Measurements from ENCODE around the gene SPP1. TPM values are rescaled to one million over a fixed set of nuclear protein-coding genes. Genes with fewer than 3 reads are reported as not detected.

The SPP1 gene
- total RNA-seq, 3 donors from 2014 or later = 1.4 to 27.6 (median 3.0) TPM

DNA sequence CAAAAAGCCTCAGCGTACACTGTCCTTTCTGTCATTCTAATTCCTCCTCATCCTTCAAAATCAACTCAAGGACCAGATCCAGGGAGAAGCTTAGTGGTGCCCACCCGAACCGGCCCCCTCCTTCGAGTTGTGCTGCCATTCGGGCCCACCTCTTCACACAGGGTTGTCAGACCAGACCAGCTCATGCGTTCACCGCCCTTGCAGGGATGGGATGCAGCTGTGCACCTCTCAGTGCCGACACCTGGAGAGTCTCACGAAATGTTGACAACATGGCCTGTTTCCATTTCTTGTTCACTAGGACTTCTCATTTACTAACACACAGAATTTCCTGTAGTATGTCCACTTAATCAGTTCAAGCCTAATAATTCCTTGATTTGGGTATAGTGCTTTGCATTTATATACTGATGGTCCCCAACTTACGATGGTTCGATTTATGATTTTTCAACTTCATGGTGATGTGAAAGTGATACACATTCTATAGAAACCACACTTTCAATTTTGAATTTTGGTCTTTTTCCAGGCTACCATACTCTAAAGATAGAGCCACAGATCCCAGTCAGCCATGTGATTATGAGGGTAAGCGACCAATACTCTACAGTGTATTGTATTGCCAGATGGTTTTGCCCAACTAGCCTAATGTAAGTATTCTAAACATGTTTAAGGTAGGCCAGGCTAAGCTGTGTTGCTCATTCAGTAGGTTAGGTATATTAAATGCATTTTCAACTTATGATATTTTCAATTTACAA is 55.2 kb downstream of the SPP1 start:
- intact Hi-C loops (cut with DNase I, micrococcal nuclease) = loop anchor here in 1 of 2 donors (5.0 kb wide), 1 partner anchor 182 kb away; no protein-coding TSS in a partner anchor

More for the DNA sequence above, 55.2 kb downstream of the SPP1 start:
- H3K9me3 ChIP-seq = peaks cover 4% of the 10 kb centered on the region
- H3K36me3 ChIP-seq (ENCODE audit: low read depth) = no peaks in the 10 kb centered on the region
- TF ChIP-seq, protein P1, sequence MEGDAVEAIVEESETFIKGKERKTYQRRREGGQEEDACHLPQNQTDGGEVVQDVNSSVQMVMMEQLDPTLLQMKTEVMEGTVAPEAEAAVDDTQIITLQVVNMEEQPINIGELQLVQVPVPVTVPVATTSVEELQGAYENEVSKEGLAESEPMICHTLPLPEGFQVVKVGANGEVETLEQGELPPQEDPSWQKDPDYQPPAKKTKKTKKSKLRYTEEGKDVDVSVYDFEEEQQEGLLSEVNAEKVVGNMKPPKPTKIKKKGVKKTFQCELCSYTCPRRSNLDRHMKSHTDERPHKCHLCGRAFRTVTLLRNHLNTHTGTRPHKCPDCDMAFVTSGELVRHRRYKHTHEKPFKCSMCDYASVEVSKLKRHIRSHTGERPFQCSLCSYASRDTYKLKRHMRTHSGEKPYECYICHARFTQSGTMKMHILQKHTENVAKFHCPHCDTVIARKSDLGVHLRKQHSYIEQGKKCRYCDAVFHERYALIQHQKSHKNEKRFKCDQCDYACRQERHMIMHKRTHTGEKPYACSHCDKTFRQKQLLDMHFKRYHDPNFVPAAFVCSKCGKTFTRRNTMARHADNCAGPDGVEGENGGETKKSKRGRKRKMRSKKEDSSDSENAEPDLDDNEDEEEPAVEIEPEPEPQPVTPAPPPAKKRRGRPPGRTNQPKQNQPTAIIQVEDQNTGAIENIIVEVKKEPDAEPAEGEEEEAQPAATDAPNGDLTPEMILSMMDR (IDR thresholded peaks at IDR 0.05) = no peak
- H3K4me1 ChIP-seq (ENCODE audit: low read depth) = no peaks in the 10 kb centered on the region
- DNase-seq (no peak), ATAC-seq (no peak)
- H3K4me3 ChIP-seq = no peak overlapping the region

Other genes with a start within 250 kb of the SPP1 start
- gene IBSP, start 176.2 kb upstream of the SPP1 start, total RNA-seq = not detected
- gene MEPE, start 142.7 kb upstream of the SPP1 start, total RNA-seq = not detected
- gene PKD2, start 31.9 kb downstream of the SPP1 start, total RNA-seq = 10 to 100 TPM in 1 of 3 donors, 1 to 10 TPM in 2; 7.0 to 53.3 (median 7.4) TPM
- 10 to 100 TPM; 17.7 to 64.4 (median 59.4) TPM for gene ABCG2, start 182.9 kb downstream of the SPP1 start, total RNA-seq